Peyer's patch (tissue), 4 donors: ENCODE data around the gene ANO2. TPM values are rescaled to one million over a fixed set of nuclear protein-coding genes. Genes with fewer than 3 reads are reported as not detected.
"Not testable (repeated sequence)": the region's sequence is repeated elsewhere in the genome, so short reads cannot be mapped to it uniquely, and the experiment has no call there.

Experiments
- DNase-seq, 3 donors: peaks; one replicate each; pipeline ENCODE4 v3.0.0-alpha.2; 2017 to 2019
- H3K27ac ChIP-seq, 4 donors: fragments of 200-600 bp; sonication (generic); one replicate each; pipeline ENCODE4 v1.5.1; 2016 to 2019
- H3K27me3 ChIP-seq, 2 donors: fragments of 200-600 bp; sonication (generic); one replicate each; pipeline ENCODE4 v1.5.1; 2019
- H3K36me3 ChIP-seq, 3 donors: fragments of 200-600 bp; sonication (generic); one replicate each; pipeline ENCODE4 v1.5.1; 2016 to 2019
- H3K4me1 ChIP-seq, 4 donors: fragments of 200-600 bp; sonication (generic); one replicate each; pipeline ENCODE4 v1.5.1; 2016 to 2019
- H3K4me3 ChIP-seq, 4 donors: fragments of 200-600 bp; sonication (generic); 1 replicate in 3 of 4; 2 replicates in 1 of 4; pipeline ENCODE4 v1.5.1; 2016 to 2019; ENCODE audit warnings: mild to moderate bottlenecking in 1 of 4
- H3K9me3 ChIP-seq, 4 donors: fragments of 200-600 bp; sonication (generic); one replicate each; pipeline ENCODE4 v1.5.1; 2016 to 2019; ENCODE audit warnings: mild to moderate bottlenecking in 1 of 4
- CTCF ChIP-seq, 6 experiments: fragments of 450-650 bp in 4 of 6; fragments of 200-600 bp in 2 of 6; sonication (generic) in 1 of 6; IDR thresholded peaks; one replicate each; pipeline ENCODE4 v1.5.1; 2017 to 2019; ENCODE audit warnings: antibody characterized with exemption in 6 of 6, mild to moderate bottlenecking in 3 of 6, moderate library complexity in 1 of 6
- POLR2A ChIP-seq, 2 donors: fragments of 450-650 bp; IDR thresholded peaks; one replicate each; pipeline ENCODE4 v1.5.1; 2017; ENCODE audit warnings: antibody characterized with exemption in 2 of 2, mild to moderate bottlenecking in 2 of 2, moderate library complexity in 2 of 2
- total RNA-seq, 4 donors: library from RNA; depleted of rRNA; stranded (reverse); fragments of >200 nt; gene quantifications; one replicate each; pipeline ENCODE4 v1.1.0, GENCODE V29; 2016

ANO2 gene
- total RNA-seq, 4 donors from 2014 or later = 0.53 to 23.9 (median 5.8) TPM

- Histone ChIP-seq H3K4me1 (no peaks in the 10 kb centered on the region), H3K36me3 (no peaks in the 10 kb centered on the region), H3K27ac (no peak overlapping the region), H3K4me3 (no peak overlapping the region), H3K27me3 (no peaks in the 10 kb centered on the region), H3K9me3 (no peaks in the 10 kb centered on the region)
- no peak for TF ChIP-seq CTCF (IDR thresholded peaks at IDR 0.05)
- TF ChIP-seq POLR2A (IDR thresholded peaks at IDR 0.05) = no peak
- no peak for DNase-seq
Observed at GRCh38 chr12:5888816-5889315, 56.2 kb downstream of the ANO2 start.

GRCh38 chr12:5887819-5888218 is 57.2 kb downstream of the ANO2 start:
- not testable (repeated sequence) for H3K27ac ChIP-seq, H3K9me3 ChIP-seq, DNase-seq, H3K27me3 ChIP-seq, H3K36me3 ChIP-seq, H3K4me1 ChIP-seq, H3K4me3 ChIP-seq

- H3K4me3 ChIP-seq = no peak overlapping the region
Observed at GRCh38 chr12:5884866-5885265, 60.2 kb downstream of the ANO2 start.

GRCh38 chr12:5884285-5884684 is 60.8 kb downstream of the ANO2 start:
- DNase-seq = no peak
- TF ChIP-seq POLR2A (IDR thresholded peaks at IDR 0.05) = no peak
- TF ChIP-seq CTCF (IDR thresholded peaks at IDR 0.05) = no peak
- H3K4me1 ChIP-seq = no peaks in the 10 kb centered on the region
- no peaks in the 10 kb centered on the region for H3K9me3 ChIP-seq
- H3K36me3 ChIP-seq = no peaks in the 10 kb centered on the region
- H3K4me3 ChIP-seq = no peak overlapping the region
- no peak overlapping the region for H3K27ac ChIP-seq
- H3K27me3 ChIP-seq = no peaks in the 10 kb centered on the region

More at GRCh38 chr12:5884866-5885265, 60.2 kb downstream of the ANO2 start:
- TF ChIP-seq CTCF (IDR thresholded peaks at IDR 0.05) (no peak), POLR2A (IDR thresholded peaks at IDR 0.05) (no peak)
- Histone ChIP-seq H3K9me3 (no peaks in the 10 kb centered on the region), H3K36me3 (no peaks in the 10 kb centered on the region), H3K4me1 (no peaks in the 10 kb centered on the region), H3K27me3 (no peaks in the 10 kb centered on the region), H3K27ac (no peak overlapping the region)
- no peak for DNase-seq

GRCh38 chr12:5882511-5883190 is 62.4 kb downstream of the ANO2 start:
- Histone ChIP-seq H3K36me3 (no peaks in the 10 kb centered on the region), H3K4me1 (no peaks in the 10 kb centered on the region), H3K4me3 (no peak overlapping the region), H3K27ac (no peak overlapping the region), H3K9me3 (no peaks in the 10 kb centered on the region), H3K27me3 (no peaks in the 10 kb centered on the region)
- TF ChIP-seq POLR2A (IDR thresholded peaks at IDR 0.05) (no peak), CTCF (IDR thresholded peaks at IDR 0.05) (no peak)
- DNase-seq = no peak

GRCh38 chr12:5881666-5882065 is 63.4 kb downstream of the ANO2 start:
- Histone ChIP-seq H3K4me1 (no peaks in the 10 kb centered on the region), H3K9me3 (no peaks in the 10 kb centered on the region), H3K4me3 (no peak overlapping the region), H3K36me3 (no peaks in the 10 kb centered on the region), H3K27me3 (no peaks in the 10 kb centered on the region), H3K27ac (no peak overlapping the region)
- TF ChIP-seq CTCF (IDR thresholded peaks at IDR 0.05) = no peak
- TF ChIP-seq POLR2A (IDR thresholded peaks at IDR 0.05) = no peak
- DNase-seq = no peak
